ENCODE data around the gene DNASE1L3. TPM values are rescaled to one million over a fixed set of nuclear protein-coding genes. Genes with fewer than 3 reads are reported as not detected.

The DNASE1L3 gene
- total and polyA plus RNA-seq, 4 donors: 76.1 to 201 (median 128) TPM

DNA sequence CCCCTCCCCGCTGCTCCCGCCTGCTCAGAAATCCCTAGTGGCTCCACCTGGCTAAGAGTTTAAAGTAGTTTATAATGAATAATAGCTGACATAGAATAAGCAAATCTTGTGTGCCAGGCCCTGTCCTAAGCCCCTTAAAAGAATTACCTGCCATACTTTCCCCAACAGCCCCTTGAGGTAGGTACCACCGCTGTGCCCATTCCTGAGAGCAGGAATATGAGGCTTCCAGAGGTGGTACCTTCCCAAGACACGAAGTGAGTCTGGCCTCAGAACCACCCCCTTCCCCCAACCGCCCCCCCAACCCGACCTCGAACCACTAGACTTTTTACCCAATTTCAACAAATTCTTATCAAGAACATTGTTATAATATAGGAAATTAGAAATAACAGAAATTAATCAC lies 28.1 kb upstream of the DNASE1L3 start:
- peak overlapping the region; percentile 59 to 84 for H3K27ac ChIP-seq (ENCODE audit: low read depth in 1 of 2, low read length in 2 of 2)
- peak overlapping the region; percentile 16 to 41 for H3K9ac ChIP-seq (ENCODE audit: low read depth in 1 of 2, low read length in 2 of 2)
- TF ChIP-seq JUND (IDR thresholded peaks at IDR 0.05) (no peak), GABPA (IDR thresholded peaks at IDR 0.05 in 1 of 2, conservative IDR thresholded peaks at IDR 0.05 in 1 of 2) (no peak), YY1 (IDR thresholded peaks at IDR 0.05) (no peak), FOXA1 (IDR thresholded peaks at IDR 0.05) (no peak), RAD21 (IDR thresholded peaks at IDR 0.05) (no peak), HNF4A (conservative IDR thresholded peaks at IDR 0.05) (no peak), RXRA (IDR thresholded peaks at IDR 0.05) (no peak), HNF4G (IDR thresholded peaks at IDR 0.05) (no peak)
- TF ChIP-seq, protein P1, sequence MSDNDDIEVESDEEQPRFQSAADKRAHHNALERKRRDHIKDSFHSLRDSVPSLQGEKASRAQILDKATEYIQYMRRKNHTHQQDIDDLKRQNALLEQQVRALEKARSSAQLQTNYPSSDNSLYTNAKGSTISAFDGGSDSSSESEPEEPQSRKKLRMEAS (IDR thresholded peaks at IDR 0.05): no peak
- TF ChIP-seq, protein P2, sequence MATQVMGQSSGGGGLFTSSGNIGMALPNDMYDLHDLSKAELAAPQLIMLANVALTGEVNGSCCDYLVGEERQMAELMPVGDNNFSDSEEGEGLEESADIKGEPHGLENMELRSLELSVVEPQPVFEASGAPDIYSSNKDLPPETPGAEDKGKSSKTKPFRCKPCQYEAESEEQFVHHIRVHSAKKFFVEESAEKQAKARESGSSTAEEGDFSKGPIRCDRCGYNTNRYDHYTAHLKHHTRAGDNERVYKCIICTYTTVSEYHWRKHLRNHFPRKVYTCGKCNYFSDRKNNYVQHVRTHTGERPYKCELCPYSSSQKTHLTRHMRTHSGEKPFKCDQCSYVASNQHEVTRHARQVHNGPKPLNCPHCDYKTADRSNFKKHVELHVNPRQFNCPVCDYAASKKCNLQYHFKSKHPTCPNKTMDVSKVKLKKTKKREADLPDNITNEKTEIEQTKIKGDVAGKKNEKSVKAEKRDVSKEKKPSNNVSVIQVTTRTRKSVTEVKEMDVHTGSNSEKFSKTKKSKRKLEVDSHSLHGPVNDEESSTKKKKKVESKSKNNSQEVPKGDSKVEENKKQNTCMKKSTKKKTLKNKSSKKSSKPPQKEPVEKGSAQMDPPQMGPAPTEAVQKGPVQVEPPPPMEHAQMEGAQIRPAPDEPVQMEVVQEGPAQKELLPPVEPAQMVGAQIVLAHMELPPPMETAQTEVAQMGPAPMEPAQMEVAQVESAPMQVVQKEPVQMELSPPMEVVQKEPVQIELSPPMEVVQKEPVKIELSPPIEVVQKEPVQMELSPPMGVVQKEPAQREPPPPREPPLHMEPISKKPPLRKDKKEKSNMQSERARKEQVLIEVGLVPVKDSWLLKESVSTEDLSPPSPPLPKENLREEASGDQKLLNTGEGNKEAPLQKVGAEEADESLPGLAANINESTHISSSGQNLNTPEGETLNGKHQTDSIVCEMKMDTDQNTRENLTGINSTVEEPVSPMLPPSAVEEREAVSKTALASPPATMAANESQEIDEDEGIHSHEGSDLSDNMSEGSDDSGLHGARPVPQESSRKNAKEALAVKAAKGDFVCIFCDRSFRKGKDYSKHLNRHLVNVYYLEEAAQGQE (IDR thresholded peaks at IDR 0.05): no peak
- TF ChIP-seq, protein P3, sequence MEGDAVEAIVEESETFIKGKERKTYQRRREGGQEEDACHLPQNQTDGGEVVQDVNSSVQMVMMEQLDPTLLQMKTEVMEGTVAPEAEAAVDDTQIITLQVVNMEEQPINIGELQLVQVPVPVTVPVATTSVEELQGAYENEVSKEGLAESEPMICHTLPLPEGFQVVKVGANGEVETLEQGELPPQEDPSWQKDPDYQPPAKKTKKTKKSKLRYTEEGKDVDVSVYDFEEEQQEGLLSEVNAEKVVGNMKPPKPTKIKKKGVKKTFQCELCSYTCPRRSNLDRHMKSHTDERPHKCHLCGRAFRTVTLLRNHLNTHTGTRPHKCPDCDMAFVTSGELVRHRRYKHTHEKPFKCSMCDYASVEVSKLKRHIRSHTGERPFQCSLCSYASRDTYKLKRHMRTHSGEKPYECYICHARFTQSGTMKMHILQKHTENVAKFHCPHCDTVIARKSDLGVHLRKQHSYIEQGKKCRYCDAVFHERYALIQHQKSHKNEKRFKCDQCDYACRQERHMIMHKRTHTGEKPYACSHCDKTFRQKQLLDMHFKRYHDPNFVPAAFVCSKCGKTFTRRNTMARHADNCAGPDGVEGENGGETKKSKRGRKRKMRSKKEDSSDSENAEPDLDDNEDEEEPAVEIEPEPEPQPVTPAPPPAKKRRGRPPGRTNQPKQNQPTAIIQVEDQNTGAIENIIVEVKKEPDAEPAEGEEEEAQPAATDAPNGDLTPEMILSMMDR (IDR thresholded peaks at IDR 0.05; ENCODE audit: low read depth, low read length, missing input control): no peak
- TF ChIP-seq, protein P4, sequence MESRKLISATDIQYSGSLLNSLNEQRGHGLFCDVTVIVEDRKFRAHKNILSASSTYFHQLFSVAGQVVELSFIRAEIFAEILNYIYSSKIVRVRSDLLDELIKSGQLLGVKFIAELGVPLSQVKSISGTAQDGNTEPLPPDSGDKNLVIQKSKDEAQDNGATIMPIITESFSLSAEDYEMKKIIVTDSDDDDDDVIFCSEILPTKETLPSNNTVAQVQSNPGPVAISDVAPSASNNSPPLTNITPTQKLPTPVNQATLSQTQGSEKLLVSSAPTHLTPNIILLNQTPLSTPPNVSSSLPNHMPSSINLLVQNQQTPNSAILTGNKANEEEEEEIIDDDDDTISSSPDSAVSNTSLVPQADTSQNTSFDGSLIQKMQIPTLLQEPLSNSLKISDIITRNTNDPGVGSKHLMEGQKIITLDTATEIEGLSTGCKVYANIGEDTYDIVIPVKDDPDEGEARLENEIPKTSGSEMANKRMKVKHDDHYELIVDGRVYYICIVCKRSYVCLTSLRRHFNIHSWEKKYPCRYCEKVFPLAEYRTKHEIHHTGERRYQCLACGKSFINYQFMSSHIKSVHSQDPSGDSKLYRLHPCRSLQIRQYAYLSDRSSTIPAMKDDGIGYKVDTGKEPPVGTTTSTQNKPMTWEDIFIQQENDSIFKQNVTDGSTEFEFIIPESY (IDR thresholded peaks at IDR 0.05): no peak
- DNase-seq (ENCODE audit: low spot score): no peak
- H3K4me3 ChIP-seq (ENCODE audit: low read depth in 1 of 3, low read length in 3 of 3): peak overlapping the region in 2 of 3 donors; percentile 65 to 74
- H3K27me3 ChIP-seq (ENCODE audit: control insufficient read depth in 4 of 4, insufficient read depth in 4 of 4, low read length in 3 of 4): no peaks in the 10 kb centered on the region
- no peaks in the 10 kb centered on the region for H3K36me3 ChIP-seq (ENCODE audit: control insufficient read depth in 4 of 4, insufficient read depth in 3 of 4, low read depth in 1 of 4, low read length in 3 of 4)
- no peaks in the 10 kb centered on the region for H3K9me3 ChIP-seq (ENCODE audit: control insufficient read depth in 4 of 4, low read length in 3 of 4)
- peaks cover 5 to 47% (median 36%) of the 10 kb centered on the region in 4 donors for H3K4me1 ChIP-seq (ENCODE audit: control insufficient read depth in 4 of 4, insufficient read depth in 4 of 4, low read length in 3 of 4)
- WGBS: 45% methylated on average over 7 of the region's 7 CpGs

DNA sequence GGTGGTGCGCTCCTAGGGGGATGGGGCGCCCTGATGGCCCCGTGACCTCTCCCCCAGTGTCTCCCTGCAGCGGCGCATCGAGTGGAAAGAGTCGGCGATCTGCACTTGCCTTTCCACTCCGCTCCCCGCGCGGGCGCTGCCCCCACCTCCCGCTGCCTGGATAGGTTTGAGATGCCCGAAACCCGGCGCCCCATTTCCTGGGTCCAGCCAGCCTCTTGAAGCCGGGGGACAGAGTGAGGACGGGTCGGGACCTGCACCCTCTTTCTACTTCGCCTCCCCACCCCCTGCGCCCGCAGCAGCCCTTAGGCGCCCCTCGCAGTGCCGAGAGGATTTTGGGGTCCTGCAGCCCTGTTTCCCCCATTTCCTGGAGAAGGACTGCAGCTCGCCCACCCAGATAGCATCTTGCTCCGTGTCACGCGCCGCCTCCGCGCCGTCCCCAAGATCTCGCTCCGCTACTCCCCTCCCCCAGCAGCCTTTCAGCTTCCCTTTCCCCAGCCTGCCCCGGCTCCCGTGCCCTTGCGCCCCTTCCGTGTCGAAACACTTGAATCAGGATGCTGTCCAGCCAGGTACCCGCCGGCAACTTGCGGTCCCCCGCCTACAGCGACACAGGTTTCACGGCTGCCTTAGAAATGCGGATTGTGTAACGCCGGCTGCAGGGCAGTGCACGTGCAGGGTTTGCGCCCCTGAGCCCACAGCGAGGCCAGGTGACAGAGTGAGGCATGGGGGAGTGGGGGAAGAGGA lies 27.3 kb upstream of the DNASE1L3 start:
- peak overlapping the region; percentile 16 to 41 for H3K9ac ChIP-seq (ENCODE audit: low read depth in 1 of 2, low read length in 2 of 2)
- H3K36me3 ChIP-seq (ENCODE audit: control insufficient read depth in 4 of 4, insufficient read depth in 3 of 4, low read depth in 1 of 4, low read length in 3 of 4): no peaks in the 10 kb centered on the region
- H3K4me1 ChIP-seq (ENCODE audit: control insufficient read depth in 4 of 4, insufficient read depth in 4 of 4, low read length in 3 of 4): peaks cover 5 to 47% (median 36%) of the 10 kb centered on the region in 4 donors
- peak; percentile 62 for DNase-seq (ENCODE audit: low spot score)
- H3K27ac ChIP-seq (ENCODE audit: low read depth in 1 of 2, low read length in 2 of 2): peak overlapping the region; percentile 59 to 84
- peak overlapping the region; percentile 65 to 94 (median 74) for H3K4me3 ChIP-seq (ENCODE audit: low read depth in 1 of 3, low read length in 3 of 3)
- under 1% methylated on average over 53 of the region's 53 CpGs for WGBS
- no peaks in the 10 kb centered on the region for H3K27me3 ChIP-seq (ENCODE audit: control insufficient read depth in 4 of 4, insufficient read depth in 4 of 4, low read length in 3 of 4)
- H3K9me3 ChIP-seq (ENCODE audit: control insufficient read depth in 4 of 4, low read length in 3 of 4): no peaks in the 10 kb centered on the region
- TF ChIP-seq, protein P5, sequence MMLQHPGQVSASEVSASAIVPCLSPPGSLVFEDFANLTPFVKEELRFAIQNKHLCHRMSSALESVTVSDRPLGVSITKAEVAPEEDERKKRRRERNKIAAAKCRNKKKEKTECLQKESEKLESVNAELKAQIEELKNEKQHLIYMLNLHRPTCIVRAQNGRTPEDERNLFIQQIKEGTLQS (IDR thresholded peaks at IDR 0.05): no peak
- TF ChIP-seq RAD21 (IDR thresholded peaks at IDR 0.05) (peak; percentile 20 to 47), YY1 (IDR thresholded peaks at IDR 0.05) (peak; percentile 46), JUND (IDR thresholded peaks at IDR 0.05) (no peak), HNF4A (conservative IDR thresholded peaks at IDR 0.05) (peak; percentile 45 to 70), SP1 (IDR thresholded peaks at IDR 0.05) (peak; percentile 41), RXRA (IDR thresholded peaks at IDR 0.05) (peak; percentile 26 to 70), TAF1 (conservative IDR thresholded peaks at IDR 0.05) (no peak), EGR1 (IDR thresholded peaks at IDR 0.05; ENCODE audit: low read depth in 2 of 2) (no peak), GABPA (IDR thresholded peaks at IDR 0.05 in 1 of 2, conservative IDR thresholded peaks at IDR 0.05 in 1 of 2) (no peak)
- TF ChIP-seq, protein P1 (IDR thresholded peaks at IDR 0.05): peak; percentile 59
- TF ChIP-seq, protein P2 (IDR thresholded peaks at IDR 0.05): peak; percentile 96
